GM23338 (cell line): ENCODE data around the gene PPP2R5A. TPM values are rescaled to one million over a fixed set of nuclear protein-coding genes. Genes with fewer than 3 reads are reported as not detected.

Experiments used
- ATAC-seq: fragments of 200-7000 bp; cut with Tn5 transposase; 3 replicates; pipeline ENCODE4 v1.9.1; 2020
- DNase-seq: peaks from one replicate; pipeline ENCODE4 v3.0.0-alpha.2; 2015; ENCODE audit warnings: low spot score
- H2AFZ ChIP-seq: fragments of 200-600 bp; sonication (generic); 2 replicates; pipeline ENCODE4 v1.8.0; 2016; ENCODE audit warnings: antibody characterized with exemption, mild to moderate bottlenecking, moderate library complexity
- H3F3A ChIP-seq: fragments of 200-600 bp; sonication (generic); replicated peaks from 2 replicates; pipeline ENCODE4 v1.8.0; 2017; ENCODE audit warnings: antibody characterized with exemption, mixed run types, low read depth
- H3K27ac ChIP-seq: fragments of 200-600 bp; sonication (generic); 2 replicates; pipeline ENCODE4 v1.6.1; 2016; ENCODE audit warnings: low read depth
- H3K27me3 ChIP-seq: fragments of 200-600 bp; sonication (generic); 2 replicates; pipeline ENCODE4 v1.8.0; 2016; ENCODE audit warnings: mild to moderate bottlenecking, mixed run types, moderate library complexity; ENCODE audit not compliant: insufficient read depth
- H3K36me3 ChIP-seq: fragments of 200-600 bp; sonication (generic); 2 replicates; pipeline ENCODE4 v1.8.0; 2016; ENCODE audit warnings: mild to moderate bottlenecking; ENCODE audit not compliant: insufficient read depth
- H3K4me1 ChIP-seq: fragments of 200-600 bp; sonication (generic); 2 replicates; pipeline ENCODE4 v1.8.0; 2016; ENCODE audit warnings: mild to moderate bottlenecking, moderate library complexity; ENCODE audit not compliant: insufficient read depth
- H3K4me2 ChIP-seq: fragments of 200-600 bp; sonication (generic); 2 replicates; pipeline ENCODE4 v1.7.1; 2017; ENCODE audit warnings: mixed run types
- H3K4me3 ChIP-seq: fragments of 200-600 bp; sonication (generic); 2 replicates; pipeline ENCODE4 v1.6.1; 2016; ENCODE audit warnings: mixed run types
- H3K79me2 ChIP-seq: fragments of 200-600 bp; sonication (generic); replicated peaks from 2 replicates; pipeline ENCODE4 v1.8.0; 2017; ENCODE audit warnings: mild to moderate bottlenecking; ENCODE audit not compliant: insufficient read depth
- H3K9me2 ChIP-seq: fragments of 200-600 bp; sonication (generic); 2 replicates; pipeline ENCODE4 v1.8.0; 2017; ENCODE audit not compliant: insufficient read depth
- H4K20me1 ChIP-seq: fragments of 200-600 bp; sonication (generic); replicated peaks from 2 replicates; pipeline ENCODE4 v1.8.0; 2017; ENCODE audit warnings: mild to moderate bottlenecking; ENCODE audit not compliant: insufficient read depth
- H3K27ac Mint-ChIP-seq: 2 replicates; pipeline ENCODE4 v1.8.0; 2020; ENCODE audit warnings: inconsistent platforms, mild to moderate bottlenecking, moderate library complexity, mixed read lengths
- H3K27me3 Mint-ChIP-seq: 3 replicates; pipeline ENCODE4 v1.8.0; 2022; ENCODE audit warnings: low read depth, mild to moderate bottlenecking, moderate library complexity, mixed read lengths, inconsistent platforms; ENCODE audit not compliant: insufficient read depth, poor library complexity
- H3K36me3 Mint-ChIP-seq: 3 replicates; pipeline ENCODE4 v1.8.0; 2021; ENCODE audit warnings: low read depth, mild to moderate bottlenecking, inconsistent platforms, moderate library complexity, mixed read lengths
- H3K4me1 Mint-ChIP-seq: 3 replicates; pipeline ENCODE4 v1.8.0; 2020; ENCODE audit warnings: mild to moderate bottlenecking, inconsistent platforms, mixed read lengths
- H3K4me3 Mint-ChIP-seq: 3 replicates; pipeline ENCODE4 v1.8.0; 2021; ENCODE audit warnings: moderate library complexity, mild to moderate bottlenecking, inconsistent platforms, mixed read lengths
- H3K9me3 Mint-ChIP-seq: 3 replicates; pipeline ENCODE4 v1.8.0; 2020; ENCODE audit warnings: moderate library complexity, mild to moderate bottlenecking, inconsistent platforms, mixed read lengths
- CREB1 ChIP-seq: fragments of 250-450 bp; sonication (Bioruptor Pico); IDR thresholded peaks from 2 replicates; pipeline ENCODE4 v1.5.0; 2020; ENCODE audit warnings: low read depth, mild to moderate bottlenecking, moderate library complexity
- ETS1 ChIP-seq: IDR thresholded peaks from 2 replicates; pipeline ENCODE4 v1.6.1; 2016; ENCODE audit warnings: antibody characterized with exemption
- EZH2 ChIP-seq: fragments of 200-600 bp; sonication (generic); IDR thresholded peaks from one replicate; pipeline ENCODE4 v1.8.0; 2017; ENCODE audit warnings: antibody characterized with exemption, mild to moderate bottlenecking, low read depth; ENCODE audit not compliant: unreplicated experiment
- EZH2phosphoT487 ChIP-seq: fragments of 200-600 bp; sonication (generic); IDR thresholded peaks from one replicate; pipeline ENCODE4 v1.8.1; 2018; ENCODE audit warnings: antibody characterized with exemption; ENCODE audit not compliant: unreplicated experiment
- JUNB ChIP-seq: IDR thresholded peaks from one replicate; pipeline ENCODE4 v1.6.1; 2016; ENCODE audit warnings: antibody characterized with exemption; ENCODE audit not compliant: unreplicated experiment
- NANOG ChIP-seq: IDR thresholded peaks from 2 replicates; pipeline ENCODE4 v1.6.1; 2016; ENCODE audit warnings: antibody characterized with exemption, borderline replicate concordance
- POLR2AphosphoS5 ChIP-seq: IDR thresholded peaks from 2 replicates; pipeline ENCODE4 v1.6.1; 2016; ENCODE audit warnings: antibody characterized with exemption, low read depth
- REST ChIP-seq: IDR thresholded peaks from one replicate; pipeline ENCODE4 v1.6.1; 2018; ENCODE audit warnings: antibody characterized with exemption; ENCODE audit not compliant: unreplicated experiment
- STAT1 ChIP-seq: IDR thresholded peaks from one replicate; pipeline ENCODE4 v1.6.1; 2016; ENCODE audit warnings: antibody characterized with exemption; ENCODE audit not compliant: unreplicated experiment
- ZNF114 ChIP-seq: fragments of 250-450 bp; sonication (Bioruptor Pico); IDR thresholded peaks from 2 replicates; pipeline ENCODE4 v1.5.0; 2020; ENCODE audit warnings: mild to moderate bottlenecking, moderate library complexity
- ZNF331 ChIP-seq: fragments of 250-450 bp; sonication (Bioruptor Pico); IDR thresholded peaks from 2 replicates; pipeline ENCODE4 v1.5.0; 2020; ENCODE audit warnings: low read depth, mild to moderate bottlenecking, moderate library complexity
- ZNF462 ChIP-seq: fragments of 250-450 bp; sonication (Bioruptor Pico); IDR thresholded peaks from 2 replicates; pipeline ENCODE4 v1.5.0; 2020; ENCODE audit warnings: mild to moderate bottlenecking, moderate library complexity
- polyA plus RNA-seq: library from polyadenylated mRNA; unstranded; fragments of >200 nt; fragmentation: Nextera tagmentation; extraction: Ambion mirVana; gene quantifications from 2 replicates; pipeline ENCODE4 v1.2.1, GENCODE V29; 2016
- total RNA-seq: library from RNA; depleted of rRNA; stranded (reverse); fragments of >200 nt; shearing (Covaris generic); gene quantifications from 2 replicates; pipeline ENCODE4 v1.2.3, GENCODE V29; 2014
- TF ChIP-seq, protein P1 (sequence below), 2 experiments: fragments of 200-600 bp in 1 of 2; sonication (generic) in 1 of 2; conservative IDR thresholded peaks; 2 replicates each; pipeline versions ENCODE4 v1.5.1 to v1.6.1; 2016 to 2017; ENCODE audit warnings: antibody characterized with exemption in 2 of 2, low read depth in 2 of 2, mild to moderate bottlenecking in 2 of 2, moderate library complexity in 1 of 2

PPP2R5A gene
- total and polyA plus RNA-seq, 2 experiments from 2014 or later = 16.2 to 43.5 TPM

DNA sequence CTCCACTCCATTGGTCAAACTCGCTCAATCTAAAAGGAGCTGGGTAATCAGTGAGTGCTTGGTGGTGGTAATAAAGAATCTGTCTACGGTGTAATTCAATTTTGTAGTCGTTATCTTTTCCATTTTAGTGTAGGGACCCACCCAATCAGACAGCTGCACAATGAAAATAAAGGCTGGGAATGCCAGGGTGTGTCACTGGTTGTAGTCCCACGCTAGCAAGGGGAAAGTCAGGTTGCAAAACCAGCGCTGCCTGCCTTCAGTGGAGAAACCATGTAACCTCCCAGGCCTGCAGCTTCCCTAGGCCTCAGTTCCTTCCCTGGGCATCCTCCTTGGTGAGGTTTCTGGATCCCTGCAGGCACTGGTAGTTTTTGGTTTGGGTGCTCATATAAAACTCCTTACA is 49.4 kb upstream of the PPP2R5A start (continued):
- TF ChIP-seq ZNF114 = no peak

DNA sequence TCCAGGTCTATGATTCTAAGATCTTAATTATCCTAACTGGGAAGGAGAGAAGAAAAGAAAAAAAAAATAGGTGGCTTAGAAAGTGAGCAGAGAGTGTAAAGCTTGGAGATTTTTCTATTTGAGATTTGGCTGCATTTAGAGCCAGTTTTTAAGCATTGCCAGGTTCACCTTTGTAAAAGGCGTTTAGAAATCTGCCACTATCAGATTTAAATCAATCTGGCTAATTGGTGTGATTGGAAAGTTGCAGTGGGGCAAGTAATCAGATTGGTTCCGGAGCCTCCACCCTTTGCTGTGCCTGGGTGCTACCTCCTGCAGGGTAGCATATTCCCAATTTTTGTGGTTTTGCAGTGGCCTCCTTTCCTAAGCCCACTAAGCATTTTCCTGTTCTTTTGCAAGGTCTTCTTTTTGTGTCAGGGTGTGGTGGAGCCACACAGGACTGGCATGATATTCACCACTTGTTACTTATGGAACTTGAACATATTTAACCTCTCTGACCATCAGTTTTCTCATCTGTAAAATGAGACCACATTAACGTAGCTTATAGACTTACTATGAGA is 48.5 kb upstream of the PPP2R5A start:
- Mint-ChIP-seq H3K27me3 (peaks cover 2% of the 10 kb centered on the region), H3K4me3 (no peak overlapping the region), H3K36me3 (no peaks in the 10 kb centered on the region), H3K9me3 (no peaks in the 10 kb centered on the region), H3K27ac (no peak overlapping the region), H3K4me1 (no peaks in the 10 kb centered on the region)
- no peak overlapping the region for H3K27ac ChIP-seq
- H3K4me2 ChIP-seq = no peak overlapping the region
- no peaks in the 10 kb centered on the region for H3K79me2 ChIP-seq
- H3K36me3 ChIP-seq = no peaks in the 10 kb centered on the region
- ATAC-seq (no peak), DNase-seq (no peak)
- H3K4me3 ChIP-seq = no peak overlapping the region
- TF ChIP-seq ZNF114 (no peak), REST (no peak), NANOG (no peak), STAT1 (no peak), CREB1 (CRISPR knock-in tag) (no peak), EZH2 (no peak), ZNF331 (CRISPR knock-in tag) (no peak), JUNB (no peak), ETS1 (no peak), EZH2phosphoT487 (no peak), POLR2AphosphoS5 (no peak), ZNF462 (CRISPR knock-in tag) (no peak)
- TF ChIP-seq, protein P1, sequence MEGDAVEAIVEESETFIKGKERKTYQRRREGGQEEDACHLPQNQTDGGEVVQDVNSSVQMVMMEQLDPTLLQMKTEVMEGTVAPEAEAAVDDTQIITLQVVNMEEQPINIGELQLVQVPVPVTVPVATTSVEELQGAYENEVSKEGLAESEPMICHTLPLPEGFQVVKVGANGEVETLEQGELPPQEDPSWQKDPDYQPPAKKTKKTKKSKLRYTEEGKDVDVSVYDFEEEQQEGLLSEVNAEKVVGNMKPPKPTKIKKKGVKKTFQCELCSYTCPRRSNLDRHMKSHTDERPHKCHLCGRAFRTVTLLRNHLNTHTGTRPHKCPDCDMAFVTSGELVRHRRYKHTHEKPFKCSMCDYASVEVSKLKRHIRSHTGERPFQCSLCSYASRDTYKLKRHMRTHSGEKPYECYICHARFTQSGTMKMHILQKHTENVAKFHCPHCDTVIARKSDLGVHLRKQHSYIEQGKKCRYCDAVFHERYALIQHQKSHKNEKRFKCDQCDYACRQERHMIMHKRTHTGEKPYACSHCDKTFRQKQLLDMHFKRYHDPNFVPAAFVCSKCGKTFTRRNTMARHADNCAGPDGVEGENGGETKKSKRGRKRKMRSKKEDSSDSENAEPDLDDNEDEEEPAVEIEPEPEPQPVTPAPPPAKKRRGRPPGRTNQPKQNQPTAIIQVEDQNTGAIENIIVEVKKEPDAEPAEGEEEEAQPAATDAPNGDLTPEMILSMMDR (conservative IDR thresholded peaks at IDR 0.05; ENCODE audit: low read depth in 2 of 2) = no peak
- H2AFZ ChIP-seq = 0 out of 2 replicates have a peak overlapping the region, but pooled peaks have one; percentile 10
- no peaks in the 10 kb centered on the region for H3K9me2 ChIP-seq
- no peaks in the 10 kb centered on the region for H4K20me1 ChIP-seq
- no peaks in the 10 kb centered on the region for H3K27me3 ChIP-seq
- no peaks in the 10 kb centered on the region for H3F3A ChIP-seq
- H3K4me1 ChIP-seq = no peaks in the 10 kb centered on the region
